Fibroblast of villous mesenchyme (primary cell): ENCODE measurements around the gene PRADC1. TPM values are rescaled to one million over a fixed set of nuclear protein-coding genes. Genes with fewer than 3 reads are reported as not detected.
"Not testable (repeated sequence)": the region's sequence is repeated elsewhere in the genome, so short reads cannot be mapped to it uniquely, and the experiment has no call there.

Experiments used
- DNase-seq: peaks from one replicate; pipeline ENCODE4 v3.0.0-alpha.2; 2010; ENCODE audit warnings: low read depth
- H3K4me3 ChIP-seq: 2 replicates; pipeline ENCODE4 v1.5.1; 2011; ENCODE audit warnings: low read depth, mild to moderate bottlenecking, low read length
- CTCF ChIP-seq: IDR thresholded peaks from 2 replicates; pipeline ENCODE4 v1.5.1; 2012; ENCODE audit warnings: low read depth, mild to moderate bottlenecking, low read length; ENCODE audit not compliant: insufficient read depth
- total RNA-seq: library from RNA; depleted of rRNA; stranded (reverse); fragments of >200 nt; gene quantifications from 2 replicates; pipeline ENCODE4 v1.2.3, GENCODE V29; 2012

The PRADC1 gene
- total RNA-seq, 1 donor: 18.1 TPM

DNA sequence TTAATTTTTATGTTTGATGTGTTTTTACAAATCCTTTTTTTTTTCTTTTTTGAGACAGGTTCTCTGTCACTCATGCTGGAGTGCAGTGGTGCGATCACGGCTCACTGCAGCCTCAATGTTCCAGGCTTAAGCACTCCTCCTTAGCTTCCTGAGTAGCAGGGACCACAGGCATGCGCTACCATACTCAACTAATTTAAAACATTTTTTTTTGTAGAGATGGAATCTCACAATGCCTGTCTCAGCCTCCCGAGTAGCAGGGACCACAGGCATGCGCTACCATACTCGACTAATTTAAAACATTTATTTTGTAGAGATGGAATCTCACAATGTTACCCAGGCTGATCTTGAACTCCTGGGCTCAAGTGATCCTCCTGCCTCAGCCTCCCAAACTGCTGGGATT, 27.4 kb downstream of the PRADC1 start:
- DNase-seq: no peak
- no peak overlapping the region for H3K4me3 ChIP-seq
- TF ChIP-seq CTCF: no peak

GRCh38 chr2:73203055-73203681, 29.9 kb downstream of the PRADC1 start:
- TF ChIP-seq CTCF: no peak
- DNase-seq: peak; percentile 7
- H3K4me3 ChIP-seq: no peak overlapping the region

DNA sequence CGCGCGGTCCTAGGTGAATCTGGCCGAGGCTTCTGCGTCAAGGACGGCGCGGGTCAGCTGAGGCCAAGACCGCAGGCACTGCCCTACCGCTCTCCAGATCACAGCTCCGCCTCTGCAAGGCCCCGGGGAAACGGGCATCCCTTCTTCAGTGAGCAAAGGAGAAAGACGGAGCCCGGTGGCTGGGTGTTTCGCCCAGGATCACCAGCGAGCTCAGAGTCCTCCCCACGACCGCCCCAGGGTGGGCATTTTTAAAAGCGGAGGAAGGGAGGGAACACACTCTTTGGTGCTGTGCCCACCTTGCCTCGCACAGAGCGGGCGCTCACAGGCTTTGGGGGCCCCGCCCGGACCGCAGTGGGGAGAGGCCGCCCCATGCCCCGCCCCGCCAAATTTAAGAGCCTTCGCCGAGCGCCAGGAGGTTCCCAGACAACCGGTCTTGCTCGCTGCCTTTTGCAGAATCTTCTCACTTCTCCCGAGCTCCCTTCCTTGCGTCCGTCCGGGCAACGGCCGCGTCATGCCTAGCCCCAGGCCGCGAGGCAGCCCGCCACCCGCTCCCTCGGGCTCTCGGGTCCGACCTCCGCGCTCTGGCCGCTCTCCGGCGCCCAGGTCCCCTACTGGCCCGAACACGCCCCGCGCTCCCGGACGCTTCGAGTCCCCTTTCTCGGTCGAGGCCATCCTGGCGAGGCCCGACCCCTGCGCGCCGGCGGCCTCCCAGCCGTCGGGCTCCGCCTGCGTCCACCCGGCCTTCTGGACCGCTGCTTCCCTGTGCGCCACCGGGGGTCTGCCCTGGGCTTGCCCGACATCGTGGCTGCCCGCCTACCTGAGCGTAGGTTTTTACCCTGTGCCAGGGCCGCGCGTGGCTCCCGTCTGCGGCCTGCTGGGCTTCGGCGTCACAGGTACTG, 30.6 kb downstream of the PRADC1 start, which contains the start of gene NOTO:
NOTO (plus strand) TSS at position 419 of the 899 bp plus-strand sequence; CDS start at position 512, 93 bp downstream.
- peak within 1 kb of the TSS; percentile 10 for H3K4me3 ChIP-seq
- TF ChIP-seq CTCF: no peak
- DNase-seq: peak; percentile 50

GRCh38 chr2:73200281-73200680, 32.8 kb downstream of the PRADC1 start:
- not testable (repeated sequence) for H3K4me3 ChIP-seq, DNase-seq

DNA sequence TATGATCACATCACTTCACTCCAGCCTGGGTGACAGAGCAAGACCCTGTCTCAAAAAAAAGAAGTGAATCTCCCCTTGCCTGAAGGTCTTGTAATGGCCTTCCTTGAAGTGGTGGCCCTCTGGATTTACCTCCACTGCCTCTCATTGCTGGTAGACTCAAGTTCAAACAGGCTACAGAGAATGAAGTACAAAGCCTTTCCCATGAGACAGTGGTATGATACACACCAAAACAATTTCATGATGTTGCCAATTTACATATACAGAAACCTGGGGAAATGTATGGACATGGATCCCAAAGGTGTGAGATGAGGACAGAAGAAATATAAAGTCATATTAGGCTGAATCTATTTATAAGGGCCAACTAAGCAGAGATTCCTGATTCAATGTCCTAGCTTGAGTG, 35.5 kb downstream of the PRADC1 start:
- DNase-seq: no peak
- no peak overlapping the region for H3K4me3 ChIP-seq
- TF ChIP-seq CTCF: no peak

DNA sequence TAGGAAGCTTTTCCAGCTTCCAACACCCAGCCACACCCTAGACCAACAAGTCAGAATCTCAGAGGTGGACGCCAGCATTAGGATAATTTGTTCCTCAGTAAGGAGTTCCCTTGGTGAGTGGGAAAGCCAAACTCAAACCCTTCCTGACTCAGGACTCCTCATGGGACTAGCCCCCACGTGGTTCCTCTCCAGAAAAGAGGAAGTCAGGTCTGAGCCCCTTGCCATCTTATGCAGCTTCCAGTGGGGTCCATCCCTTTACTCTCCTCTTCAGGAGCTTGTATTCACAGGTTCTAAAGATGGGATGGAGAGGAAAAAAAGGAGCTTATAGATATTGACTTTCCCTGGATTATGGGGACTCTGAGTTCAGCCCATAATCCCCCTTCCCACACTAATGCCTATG, 45.5 kb downstream of the PRADC1 start:
- no peak overlapping the region for H3K4me3 ChIP-seq
- DNase-seq: no peak
- TF ChIP-seq CTCF: no peak

- H3K4me3 ChIP-seq: no peak overlapping the region
- DNase-seq: no peak
- no peak for TF ChIP-seq CTCF
Measured at GRCh38 chr2:73185965-73186364, 47.1 kb downstream of the PRADC1 start.
